Stimulated activated CD8-positive, alpha-beta memory T cell treated with anti-CD3 and anti-CD28 coated beads, Interleukin-15, amount 100 ng/mL, for 48 hours (primary cell): ENCODE results near the gene CDC42EP3.

ENCODE experiments used
- DNase-seq, 2 donors: peaks; one replicate each; pipeline ENCODE4 v3.0.0-alpha.2; 2020; ENCODE audit warnings: low read depth in 2 of 2

The CDC42EP3 gene

DNA sequence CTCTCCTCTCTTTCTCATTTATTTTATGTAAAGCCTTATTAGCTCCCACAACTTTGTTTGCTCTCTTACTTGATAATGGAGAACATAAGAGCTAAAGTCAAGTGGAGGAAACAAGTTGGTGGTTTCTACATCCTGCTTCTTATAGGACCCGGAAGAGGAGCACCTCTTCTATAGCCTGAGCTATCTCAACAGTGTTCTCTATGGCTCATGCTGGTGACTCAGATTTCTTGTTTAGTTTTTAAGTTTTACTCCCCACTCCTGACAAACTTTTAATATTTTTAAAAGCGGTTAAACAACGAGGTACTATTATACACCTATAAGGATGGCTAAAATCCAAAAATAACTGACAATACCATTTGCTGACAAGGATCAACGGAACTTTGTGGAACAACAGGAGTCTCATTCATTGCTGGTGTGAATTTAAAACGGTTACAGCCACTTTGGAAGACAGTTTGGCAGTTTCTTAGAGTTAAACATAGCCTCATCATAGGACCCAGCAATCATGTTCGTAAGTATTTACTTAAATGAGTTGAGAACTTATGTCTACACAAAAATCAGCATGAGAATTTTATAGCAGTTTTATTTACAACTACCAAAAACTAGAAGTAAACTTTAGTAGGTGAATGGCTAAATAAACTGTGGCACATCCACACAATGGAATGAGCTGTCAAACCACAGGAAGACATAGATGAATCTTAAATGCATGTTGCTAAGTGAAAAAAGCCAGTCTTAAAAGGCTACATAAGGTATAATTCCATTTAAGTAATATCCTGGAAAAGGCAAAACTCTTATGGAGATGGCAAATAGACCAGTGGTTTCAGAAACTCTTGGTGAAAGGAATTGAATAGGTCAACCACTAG is 12.7 kb upstream of the CDC42EP3 start:
- no peak for DNase-seq

GRCh38 chr2:37683241-37683640 is 11.8 kb upstream of the CDC42EP3 start:
- no peak for DNase-seq

- no peak for DNase-seq
Measured at GRCh38 chr2:37682473-37682872, 11.0 kb upstream of the CDC42EP3 start.

DNA sequence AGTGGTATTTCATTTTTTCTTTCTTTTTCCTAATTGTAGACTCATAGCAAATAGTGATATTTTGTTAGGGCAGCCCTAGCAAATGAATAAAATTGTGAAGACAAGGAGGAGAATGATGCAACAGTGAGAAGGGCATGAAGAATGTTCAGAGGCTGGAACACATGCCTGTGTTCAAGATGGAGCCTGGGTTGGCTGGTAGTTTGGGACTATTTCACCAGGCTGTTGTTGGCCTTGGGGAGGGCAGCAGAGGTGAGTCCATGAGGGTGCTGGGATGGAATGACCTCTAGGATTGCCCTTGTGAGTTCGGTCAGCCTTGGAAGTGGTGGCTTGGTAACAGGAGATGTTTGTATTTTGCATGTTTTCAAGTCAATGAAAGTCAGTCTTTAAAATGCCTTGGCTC is 10.1 kb upstream of the CDC42EP3 start:
- DNase-seq = no peak

- no peak for DNase-seq
Measured at GRCh38 chr2:37679072-37679695, 7.7 kb upstream of the CDC42EP3 start.

- DNase-seq = no peak
Measured at GRCh38 chr2:37676274-37676673, 4.8 kb upstream of the CDC42EP3 start.

- DNase-seq = no peak
Measured at GRCh38 chr2:37674946-37675345, 3.5 kb upstream of the CDC42EP3 start.

DNA sequence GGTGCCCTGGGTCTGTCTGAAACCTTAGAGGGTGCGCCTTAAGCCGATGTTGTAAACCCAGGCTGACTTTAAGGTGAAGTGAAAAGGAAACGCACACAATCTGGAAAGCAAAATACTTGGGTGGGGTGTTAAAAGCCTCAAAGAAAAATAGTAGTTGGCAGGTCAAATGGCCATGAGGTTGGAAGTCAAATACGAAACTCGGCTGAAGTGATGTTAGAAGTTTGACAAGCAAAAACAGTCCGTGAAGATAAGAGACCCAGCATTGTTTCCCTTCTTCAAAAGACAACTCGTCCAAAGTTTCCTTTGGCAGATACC is 1.4 kb upstream of the CDC42EP3 start:
- no peak for DNase-seq

GRCh38 chr2:37672104-37672869 is 845 bp upstream of the CDC42EP3 start:
- DNase-seq = peak; percentile 36 to 52

DNA sequence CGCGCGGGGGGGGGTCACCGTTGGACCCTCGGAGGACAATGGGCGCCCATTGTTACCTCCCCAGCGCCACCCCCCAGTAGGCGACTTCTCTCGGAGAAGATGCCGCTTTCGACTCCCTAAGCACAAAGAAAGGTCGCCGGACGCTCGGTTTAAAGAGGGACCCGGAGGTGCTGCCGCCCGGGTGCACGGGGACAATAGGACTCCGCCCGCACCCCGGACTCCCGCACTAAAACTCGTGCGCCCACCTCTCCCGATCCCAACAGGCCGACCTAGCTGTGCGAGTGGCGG is 318 bp upstream of the CDC42EP3 start:
- DNase-seq = no peak

DNA sequence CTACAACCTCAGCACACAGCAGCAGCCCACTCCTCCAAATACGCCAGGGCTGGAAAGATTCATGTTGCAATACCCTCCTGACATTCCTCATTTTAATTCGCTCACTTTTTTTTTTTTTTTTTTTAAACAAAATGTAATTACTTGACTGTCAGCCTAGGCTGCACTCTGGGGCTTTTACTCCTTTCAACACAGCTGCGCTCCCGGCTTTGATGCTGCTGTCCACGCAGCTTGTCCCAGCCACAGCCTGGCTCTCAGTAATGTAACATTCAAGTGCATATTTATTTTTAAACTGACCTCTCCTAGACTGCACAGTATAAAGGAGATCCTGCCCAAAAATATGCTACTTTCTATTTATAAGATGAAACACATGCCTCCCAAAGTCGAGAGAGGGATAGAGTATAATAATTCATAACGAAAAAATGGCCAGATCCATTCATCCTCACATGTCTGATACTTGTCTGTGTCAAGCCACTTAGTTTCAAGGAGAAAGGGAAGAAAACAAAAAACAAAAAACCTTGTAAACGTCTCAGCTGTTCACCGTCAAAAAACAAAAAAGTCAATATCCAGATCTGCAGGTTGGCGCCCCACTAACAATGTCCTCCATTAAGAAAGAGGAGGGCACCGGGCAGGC is 949 bp downstream of the CDC42EP3 start:
- DNase-seq = no peak

DNA sequence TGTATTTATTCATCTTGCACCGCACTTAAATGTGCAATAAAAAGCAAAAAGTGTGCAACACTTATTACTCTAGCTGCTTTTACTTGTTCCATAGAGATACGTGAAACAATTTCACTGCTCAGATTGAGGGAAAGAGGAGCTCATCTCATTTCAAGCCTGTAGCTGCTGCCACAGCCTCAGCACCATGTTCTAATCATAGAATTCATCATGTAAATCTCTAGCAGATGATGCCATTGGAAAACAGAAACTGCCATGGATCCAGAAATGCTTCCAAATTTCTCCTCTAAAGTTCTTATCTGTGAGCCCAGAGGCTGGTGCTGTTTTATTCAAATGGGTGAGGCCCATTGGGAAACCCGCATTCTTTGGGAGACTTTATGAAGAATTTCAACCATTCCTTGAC is 2.0 kb downstream of the CDC42EP3 start:
- no peak for DNase-seq

- no peak for DNase-seq
Measured at GRCh38 chr2:37667704-37668103, 3.7 kb downstream of the CDC42EP3 start.

DNA sequence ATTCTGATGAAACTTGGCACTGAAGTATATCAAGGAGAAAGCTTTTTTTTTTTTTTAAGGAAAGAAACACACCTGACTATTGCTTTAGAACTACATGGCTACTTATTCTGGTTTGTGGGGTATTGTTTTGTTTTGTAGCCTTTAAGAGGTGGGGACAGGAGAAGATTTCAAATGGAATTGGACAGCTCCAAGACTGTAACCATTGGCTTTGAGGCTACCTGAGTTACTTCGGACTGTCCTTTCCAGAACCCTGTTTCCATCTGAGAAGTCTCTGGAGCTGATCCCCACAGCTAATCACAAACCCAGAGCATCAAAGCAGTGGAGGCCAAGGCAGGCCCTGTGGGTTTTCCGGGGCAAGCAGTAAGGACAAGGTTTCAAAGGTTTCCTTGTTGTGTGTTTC is 4.7 kb downstream of the CDC42EP3 start:
- no peak for DNase-seq

DNA sequence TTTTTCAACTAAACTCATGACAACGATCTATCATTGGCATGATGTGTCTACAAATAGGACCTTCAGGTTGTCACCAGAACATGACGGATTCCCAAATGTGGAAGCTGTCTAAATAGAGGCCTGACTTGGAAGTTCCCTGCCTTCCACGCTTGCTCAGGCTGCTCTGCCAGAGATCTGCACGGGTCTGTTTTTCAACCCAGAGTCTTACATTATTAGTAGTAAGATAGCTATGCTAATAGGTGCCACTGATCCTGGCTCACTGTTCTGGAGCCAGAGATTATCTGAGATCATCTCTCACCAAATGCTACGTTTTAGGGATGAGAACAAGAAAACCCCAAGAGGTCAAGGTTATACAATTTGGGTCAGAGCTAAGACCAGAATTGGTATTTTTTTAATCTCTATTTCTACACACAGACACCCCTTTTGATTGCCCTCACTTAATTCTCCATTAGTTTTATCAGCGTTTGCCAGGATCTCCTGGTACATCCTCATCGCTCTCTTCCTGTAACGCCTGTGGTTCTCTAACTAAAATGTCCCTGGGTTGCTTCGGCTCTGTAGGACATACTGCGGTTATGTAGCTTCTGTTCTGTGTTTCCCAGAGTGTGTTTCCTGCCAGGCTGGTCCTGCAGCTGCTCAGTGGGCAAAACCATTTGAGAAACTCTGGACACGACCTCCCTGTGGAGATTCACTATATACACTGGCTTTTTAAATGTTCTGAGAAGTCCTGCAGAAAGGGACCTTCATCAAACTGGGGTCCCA is 5.7 kb downstream of the CDC42EP3 start:
- DNase-seq = no peak

- no peak for DNase-seq
Measured at GRCh38 chr2:37665043-37665442, 6.4 kb downstream of the CDC42EP3 start.

GRCh38 chr2:37664231-37664643 is 7.2 kb downstream of the CDC42EP3 start:
- DNase-seq = no peak

DNA sequence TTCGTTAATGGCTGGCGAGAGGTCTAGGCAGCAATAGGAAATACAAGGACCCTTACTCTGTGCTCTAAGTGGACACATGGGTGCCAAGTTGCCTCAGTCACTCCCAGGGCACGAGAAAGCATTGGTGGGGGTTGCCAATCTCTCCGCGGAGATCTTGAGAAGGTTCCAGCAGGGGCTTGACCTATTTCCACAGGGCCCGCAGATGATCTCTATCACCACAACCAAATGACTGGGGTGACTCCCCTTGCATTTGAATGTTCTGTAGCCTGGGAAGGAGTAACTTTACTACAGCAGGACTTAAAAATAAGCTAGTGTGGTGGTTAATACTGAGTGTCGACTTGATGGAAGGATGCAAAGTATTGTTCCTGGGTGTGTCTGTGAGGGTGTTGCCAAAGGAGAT is 8.1 kb downstream of the CDC42EP3 start:
- DNase-seq = no peak

- DNase-seq = no peak
Measured at GRCh38 chr2:37659723-37660122, 11.7 kb downstream of the CDC42EP3 start.

- no peak for DNase-seq
Measured at GRCh38 chr2:37658682-37659081, 12.8 kb downstream of the CDC42EP3 start.

DNA sequence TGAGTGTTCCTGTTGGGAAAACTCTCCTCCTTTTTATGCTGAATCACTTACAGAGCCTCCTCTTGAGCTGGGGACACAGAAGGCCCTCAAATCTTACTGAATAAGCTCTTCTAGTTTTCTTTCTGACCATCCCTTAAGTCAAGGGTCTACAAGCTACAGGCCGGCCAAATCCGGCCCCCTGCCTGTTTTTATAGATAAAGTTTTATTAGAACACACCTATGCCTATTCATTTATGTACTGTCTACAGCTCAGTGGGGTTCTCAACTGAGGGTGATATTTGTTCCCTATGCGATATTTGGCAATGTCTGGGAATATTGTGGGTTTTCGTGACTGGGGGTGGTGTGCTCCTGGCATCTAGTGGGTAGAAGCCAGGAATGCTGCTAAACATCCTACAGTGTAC is 14.0 kb downstream of the CDC42EP3 start:
- no peak for DNase-seq
